ENCODE measurements around the gene MXD3.
"Not testable (repeated sequence)": the region's sequence is repeated elsewhere in the genome, so short reads cannot be mapped to it uniquely, and the experiment has no call there.

Gene MXD3

GRCh38 chr5:177265395-177265794, 46.3 kb downstream of the MXD3 start:
- DNase-seq (ENCODE audit: low read depth, low spot score) = no peak

GRCh38 chr5:177264178-177264577, 47.5 kb downstream of the MXD3 start:
- DNase-seq (ENCODE audit: low read depth, low spot score) = no peak

DNA sequence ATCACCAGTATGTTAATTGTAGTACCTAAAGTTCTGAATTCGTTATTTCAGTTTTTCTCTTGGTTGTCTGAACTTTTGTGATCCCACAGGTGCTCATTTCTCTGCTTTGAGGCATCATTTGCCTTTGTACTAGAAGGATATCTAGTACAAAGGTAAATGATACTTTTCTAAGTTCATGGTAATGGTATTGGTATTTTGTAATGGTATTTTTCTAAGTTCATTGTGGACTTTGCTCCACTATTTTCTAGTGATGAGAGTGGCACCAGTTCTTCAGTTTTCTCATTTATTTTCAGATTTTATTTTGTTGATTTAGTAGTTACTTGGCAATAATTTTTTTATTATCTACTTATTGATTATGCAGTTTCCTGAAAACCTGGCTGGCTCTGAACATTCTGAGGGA, 50.2 kb downstream of the MXD3 start:
- no peak for DNase-seq (ENCODE audit: low read depth, low spot score)

GRCh38 chr5:177260961-177261360, 50.7 kb downstream of the MXD3 start:
- no peak for DNase-seq (ENCODE audit: low read depth, low spot score)

GRCh38 chr5:177258711-177259110, 53.0 kb downstream of the MXD3 start:
- not testable (repeated sequence) for DNase-seq (ENCODE audit: low read depth, low spot score)

Data from activated CD4-positive, CD25-positive, alpha-beta regulatory T cell treated with anti-CD3 and anti-CD28 coated beads, Interleukin-2, amount 50 U/mL, for 16 hours (primary cell).